GM19023 (cell line): Measurements from ENCODE around the gene EPHA6.
"Not testable (repeated sequence)": the region's sequence is repeated elsewhere in the genome, so short reads cannot be mapped to it uniquely, and the experiment has no call there.

ENCODE experiments used
- ATAC-seq: cut with Tn5 transposase; IDR thresholded peaks from one replicate; pipeline ENCODE4 v1.9.1; 2021; ENCODE audit warnings: mild to moderate bottlenecking, moderate library complexity; ENCODE audit not compliant: unreplicated experiment

The EPHA6 gene

GRCh38 chr3:96900566-96900965 lies 86.2 kb downstream of the EPHA6 start:
- ATAC-seq = no peak

DNA sequence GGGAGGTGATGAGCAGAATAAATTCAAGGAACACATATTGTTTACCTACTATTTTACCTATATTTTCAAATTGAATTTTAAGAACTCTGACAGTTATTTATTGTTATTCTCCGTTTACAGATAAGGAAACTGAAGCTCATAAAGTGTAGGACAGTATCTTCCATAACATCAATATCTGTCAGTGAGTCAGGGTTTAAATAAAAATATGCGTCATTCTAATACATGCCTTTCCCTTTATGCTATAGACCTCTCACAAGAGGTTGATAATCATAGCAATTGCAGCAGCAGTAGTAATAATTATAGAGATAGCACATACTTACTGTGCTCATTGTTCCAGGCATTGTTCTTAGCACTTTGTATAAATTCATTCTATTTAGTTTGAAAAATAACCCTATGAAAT lies 101.1 kb downstream of the EPHA6 start:
- no peak for ATAC-seq

DNA sequence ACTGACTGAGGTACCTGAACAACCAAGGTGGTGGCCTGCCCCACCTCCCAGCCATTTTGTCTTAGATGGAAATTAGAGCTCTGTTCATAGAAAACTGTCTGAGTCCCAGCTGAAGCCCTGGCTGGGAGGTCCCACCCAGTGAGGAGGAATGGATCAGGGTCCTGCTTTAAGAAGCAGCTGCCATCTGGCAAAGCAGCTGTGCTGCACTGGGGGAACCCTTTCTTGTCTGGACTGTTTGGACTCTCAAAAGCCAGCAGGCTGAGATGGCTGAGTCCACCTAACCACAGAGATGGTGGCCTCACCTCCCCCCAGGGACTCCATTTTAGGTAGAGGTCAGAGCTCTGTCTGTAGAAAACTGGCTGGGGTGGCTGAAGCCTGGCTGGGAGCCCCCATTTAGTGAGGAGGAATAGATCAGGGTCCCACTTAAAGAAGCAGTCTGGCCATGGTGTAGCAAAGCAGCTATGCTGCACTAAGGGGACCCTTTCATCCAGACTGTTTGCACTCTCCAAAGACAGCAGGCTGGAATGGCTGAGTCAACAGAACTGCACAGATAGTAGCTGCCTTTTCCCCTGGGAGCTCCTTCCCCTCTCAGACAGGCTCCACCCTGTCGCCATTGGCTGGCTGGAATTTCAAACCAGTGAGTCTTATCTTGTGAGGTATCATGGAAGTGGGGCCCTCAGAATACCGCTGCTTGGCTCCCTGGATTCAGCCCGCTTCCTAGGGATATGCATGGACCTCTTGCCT lies 116.9 kb downstream of the EPHA6 start:
- ATAC-seq = no peak

DNA sequence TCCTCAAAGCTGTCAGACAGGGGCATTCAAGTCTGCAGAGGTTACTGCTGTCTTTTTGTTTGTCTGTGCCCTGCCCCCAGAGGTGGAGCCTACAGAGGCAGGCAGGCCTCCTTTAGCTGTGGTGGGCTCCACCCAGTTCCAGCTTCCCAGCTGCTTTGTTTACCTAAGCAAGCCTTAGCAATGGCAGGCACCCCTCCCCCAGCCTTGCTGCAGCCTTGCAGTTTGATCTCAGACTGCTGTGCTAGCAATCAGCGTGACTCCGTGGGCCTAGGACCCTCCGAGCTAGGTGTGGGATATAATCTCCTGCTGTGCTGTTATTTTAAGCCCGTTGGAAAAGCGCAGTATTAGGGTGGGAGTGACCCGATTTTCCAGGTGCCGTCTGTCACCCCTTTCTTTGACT lies 127.7 kb downstream of the EPHA6 start:
- not testable (repeated sequence) for ATAC-seq

DNA sequence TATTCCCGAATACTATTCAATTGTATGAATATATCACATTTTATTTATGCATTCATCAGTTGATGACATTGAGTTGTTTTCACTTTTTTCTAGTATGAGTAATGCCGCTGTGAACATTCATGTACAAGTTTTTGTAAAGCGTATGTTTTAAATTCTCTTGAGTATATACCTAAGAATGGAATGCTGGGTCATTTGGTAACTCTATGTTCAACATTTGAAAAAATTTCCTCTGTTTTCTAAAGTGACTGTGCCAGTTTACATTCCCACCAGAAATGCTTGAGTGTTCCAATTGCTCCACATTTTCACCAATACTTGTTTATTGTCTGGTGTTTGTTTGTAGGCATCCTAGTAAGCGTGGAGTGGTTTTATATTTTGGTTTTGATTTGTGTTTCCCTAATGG lies 144.5 kb downstream of the EPHA6 start:
- ATAC-seq = no peak

DNA sequence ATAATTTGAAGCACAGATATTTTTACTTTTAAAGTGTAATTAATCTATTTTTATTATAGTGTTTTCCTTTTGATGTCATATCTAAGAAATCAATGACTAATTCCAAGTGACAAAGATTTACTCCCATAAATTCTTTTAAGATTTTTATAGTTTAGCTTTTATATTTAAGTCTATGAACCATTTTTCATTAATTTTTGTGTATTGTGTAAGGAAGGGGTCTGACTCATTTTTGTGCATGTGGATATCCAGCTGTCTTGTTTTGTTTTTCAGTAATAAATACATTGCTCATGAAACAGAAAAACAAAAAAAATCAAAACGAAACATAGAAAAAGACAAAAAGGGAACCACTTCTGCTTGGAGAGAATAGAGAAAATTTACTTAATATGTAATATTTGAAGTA lies 145.1 kb downstream of the EPHA6 start:
- no peak for ATAC-seq

DNA sequence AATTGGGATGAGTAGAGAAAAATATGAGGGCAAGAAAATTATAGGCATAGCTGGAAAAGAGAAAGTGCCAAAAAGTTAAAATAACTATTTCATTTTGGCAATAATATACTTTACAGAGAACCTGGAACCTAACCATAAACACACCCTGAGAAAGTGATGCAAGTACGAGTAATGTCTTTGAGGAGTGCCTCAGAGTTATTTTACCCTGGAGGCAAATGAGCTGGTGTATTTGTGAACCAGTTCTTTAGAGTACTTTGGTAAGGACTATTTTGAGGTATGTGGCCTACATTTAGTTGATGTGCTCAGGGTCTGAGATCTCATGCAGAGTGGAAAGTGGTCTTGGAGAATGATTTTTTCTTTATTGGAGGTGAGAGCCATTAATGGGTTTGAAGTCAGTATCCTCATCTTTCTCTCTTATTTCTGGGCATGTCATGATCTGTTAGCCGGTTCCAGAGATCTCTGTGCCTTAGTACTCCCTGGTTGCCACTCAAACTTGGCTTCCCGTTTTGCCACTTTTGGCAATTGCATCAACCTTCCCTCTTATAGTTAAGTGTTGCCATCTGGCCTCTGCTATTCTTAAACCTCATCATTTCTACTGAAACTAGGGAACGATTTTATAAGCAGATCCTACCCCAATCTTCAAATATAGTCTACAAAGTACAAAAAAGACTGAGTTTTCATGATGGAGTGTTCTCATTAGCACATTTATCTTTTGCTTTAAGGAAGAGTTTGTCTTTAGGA lies 145.7 kb downstream of the EPHA6 start:
- ATAC-seq = no peak

DNA sequence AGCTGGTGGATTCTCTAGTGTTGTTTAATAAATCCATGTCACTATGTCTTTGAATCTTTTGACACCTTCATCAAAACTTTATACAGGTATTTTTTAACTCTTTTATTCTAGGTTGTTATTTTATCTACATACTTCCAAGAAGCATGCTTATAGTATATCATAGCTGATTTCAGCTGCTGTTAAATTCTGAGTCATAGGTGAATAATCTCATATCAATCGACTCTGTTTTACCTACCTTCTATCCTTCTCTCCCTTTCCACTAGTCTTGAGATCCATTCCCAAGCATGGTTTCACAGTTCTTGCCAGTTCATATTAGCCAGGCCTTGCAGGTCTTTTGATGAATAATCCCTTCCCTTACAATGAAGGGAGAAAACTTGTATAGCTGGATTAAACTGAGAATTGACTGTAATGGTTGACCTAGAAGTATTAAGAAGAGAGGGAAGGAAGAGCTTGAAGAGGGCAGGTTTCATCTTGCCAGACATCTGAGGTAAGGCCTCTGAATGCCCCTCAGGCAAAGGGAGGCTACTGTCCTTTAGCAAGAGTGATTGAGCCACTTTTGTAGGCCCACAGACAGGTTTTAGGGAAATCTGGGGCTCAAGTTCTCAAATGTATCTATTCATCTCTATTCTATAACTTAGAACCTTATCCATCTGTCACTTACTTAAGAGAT lies 146.4 kb downstream of the EPHA6 start:
- ATAC-seq = no peak

DNA sequence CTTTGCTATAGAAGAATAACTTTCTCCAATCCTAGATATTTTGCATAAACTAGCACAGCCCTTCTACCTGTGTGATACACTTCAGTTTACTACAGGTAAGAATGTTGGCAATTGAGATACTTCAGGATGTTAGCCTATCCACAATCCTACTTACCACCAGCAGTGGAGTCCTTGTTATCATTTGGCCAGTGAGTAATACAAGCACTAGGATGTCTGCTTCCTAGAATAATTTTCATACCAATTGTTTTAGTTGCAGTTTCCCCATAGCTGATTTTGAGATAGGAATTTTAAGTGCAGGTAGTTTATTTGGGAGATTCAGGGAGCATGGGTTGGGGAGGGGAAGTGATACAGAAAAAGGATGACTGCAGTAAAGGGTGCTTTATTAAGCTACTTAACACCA lies 147.2 kb downstream of the EPHA6 start:
- no peak for ATAC-seq

- no peak for ATAC-seq
Observed at GRCh38 chr3:96966181-96966929, 152.0 kb downstream of the EPHA6 start.

DNA sequence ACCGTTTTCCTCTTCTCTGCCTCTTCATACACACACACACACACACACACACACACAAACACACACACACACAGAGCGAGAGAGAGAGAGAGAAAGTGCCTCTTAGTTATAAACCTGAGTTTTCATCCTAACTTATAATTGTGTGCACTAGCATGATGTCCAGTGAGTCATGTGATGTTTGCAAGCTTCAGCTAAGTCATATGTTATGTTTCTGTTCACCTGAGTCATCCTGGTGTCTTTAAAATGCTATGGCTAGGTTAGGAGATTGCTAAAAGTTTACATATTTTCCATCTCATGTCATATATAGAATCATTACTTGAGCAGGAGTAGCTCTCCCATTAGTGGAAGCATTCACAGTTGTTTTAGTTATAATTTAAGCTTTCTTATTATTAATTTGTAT lies 155.8 kb downstream of the EPHA6 start:
- ATAC-seq = no peak

DNA sequence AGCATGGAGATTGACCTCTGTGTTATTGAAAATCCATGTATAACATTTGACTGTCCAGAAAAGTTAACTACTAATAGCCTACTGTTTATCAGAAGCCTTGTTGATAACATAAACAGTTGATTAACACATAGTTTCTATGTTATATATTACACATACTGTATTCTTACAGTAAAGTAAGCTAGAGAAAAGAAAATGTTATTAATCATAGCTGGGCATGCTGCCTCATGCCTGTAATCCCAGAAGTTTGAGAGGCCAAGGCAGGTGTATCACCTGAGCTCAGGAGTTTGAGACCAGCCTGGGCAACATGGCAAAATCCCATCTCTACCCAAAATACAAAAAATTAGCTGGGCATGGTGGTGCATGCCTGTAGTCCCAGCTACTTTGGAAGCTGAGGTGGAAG lies 163.3 kb downstream of the EPHA6 start:
- no peak for ATAC-seq

DNA sequence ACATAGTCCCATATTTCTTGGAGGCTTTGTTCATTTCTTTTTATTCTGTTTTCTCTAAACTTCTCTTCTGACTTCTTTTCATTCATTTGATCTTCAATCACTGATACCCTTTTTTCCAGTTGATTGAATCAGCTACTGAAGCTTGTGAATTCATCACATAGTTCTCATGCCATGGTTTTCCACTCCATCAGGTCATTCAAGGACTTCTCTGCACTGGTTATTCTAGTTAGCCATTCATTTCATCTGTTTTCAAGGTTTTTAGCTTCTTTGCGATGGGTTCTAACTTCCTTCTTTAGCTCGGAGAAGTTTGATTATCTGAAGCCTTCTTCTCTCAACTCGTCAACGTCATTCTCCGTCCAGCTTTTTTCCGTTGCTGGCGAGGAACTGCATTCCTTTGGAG lies 169.3 kb downstream of the EPHA6 start:
- ATAC-seq = not testable (repeated sequence)

- no peak for ATAC-seq
Observed at GRCh38 chr3:96986241-96986640, 171.8 kb downstream of the EPHA6 start.

GRCh38 chr3:96991231-96991630 lies 176.8 kb downstream of the EPHA6 start:
- no peak for ATAC-seq

DNA sequence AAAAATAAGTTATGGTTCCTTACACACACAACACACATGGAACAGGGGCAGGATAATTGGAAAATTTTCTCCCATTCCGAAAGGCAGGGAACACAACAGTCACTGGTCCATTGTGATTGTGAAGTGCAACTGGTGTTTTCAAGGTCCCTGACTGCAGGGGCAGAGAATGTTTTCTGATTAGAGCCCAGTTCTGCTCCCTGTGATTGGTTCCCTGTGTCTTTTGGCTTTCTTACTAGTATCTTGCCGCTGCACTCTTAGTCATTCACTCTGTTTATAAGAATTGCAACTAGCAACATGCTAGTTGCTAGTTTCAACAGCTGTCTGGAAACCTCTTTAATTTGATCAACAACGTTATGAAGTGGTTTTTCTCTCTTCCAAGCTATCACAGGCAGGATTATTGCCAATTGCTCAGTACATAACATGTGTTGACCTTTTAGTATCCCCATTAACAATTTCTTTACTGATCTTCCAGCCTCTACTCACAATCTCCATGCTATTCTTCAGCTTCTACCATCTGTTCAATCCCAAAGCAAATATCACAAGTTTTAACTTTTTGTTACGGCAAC lies 177.5 kb downstream of the EPHA6 start:
- no peak for ATAC-seq

- no peak for ATAC-seq
Observed at GRCh38 chr3:96994988-96995387, 180.6 kb downstream of the EPHA6 start.

GRCh38 chr3:96996009-96996408 lies 181.6 kb downstream of the EPHA6 start:
- ATAC-seq = no peak

DNA sequence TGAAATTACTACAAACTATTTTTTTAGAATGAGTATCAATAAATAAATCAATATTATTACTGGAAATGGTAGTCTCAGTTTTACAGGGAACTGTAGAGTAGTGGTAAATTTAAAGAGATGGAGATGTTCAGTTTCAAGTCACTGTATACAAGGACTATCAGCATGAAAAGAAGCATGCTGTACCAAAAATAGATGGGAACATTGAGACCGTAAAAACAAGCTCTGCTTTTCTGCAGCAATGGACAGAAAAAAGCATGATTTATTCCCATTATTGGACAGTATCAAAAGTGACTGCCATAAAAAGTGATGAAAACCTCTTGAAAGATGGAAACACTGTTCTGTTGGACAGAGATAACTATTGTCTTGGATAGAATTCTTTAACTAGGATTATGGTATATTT lies 187.2 kb downstream of the EPHA6 start:
- no peak for ATAC-seq

DNA sequence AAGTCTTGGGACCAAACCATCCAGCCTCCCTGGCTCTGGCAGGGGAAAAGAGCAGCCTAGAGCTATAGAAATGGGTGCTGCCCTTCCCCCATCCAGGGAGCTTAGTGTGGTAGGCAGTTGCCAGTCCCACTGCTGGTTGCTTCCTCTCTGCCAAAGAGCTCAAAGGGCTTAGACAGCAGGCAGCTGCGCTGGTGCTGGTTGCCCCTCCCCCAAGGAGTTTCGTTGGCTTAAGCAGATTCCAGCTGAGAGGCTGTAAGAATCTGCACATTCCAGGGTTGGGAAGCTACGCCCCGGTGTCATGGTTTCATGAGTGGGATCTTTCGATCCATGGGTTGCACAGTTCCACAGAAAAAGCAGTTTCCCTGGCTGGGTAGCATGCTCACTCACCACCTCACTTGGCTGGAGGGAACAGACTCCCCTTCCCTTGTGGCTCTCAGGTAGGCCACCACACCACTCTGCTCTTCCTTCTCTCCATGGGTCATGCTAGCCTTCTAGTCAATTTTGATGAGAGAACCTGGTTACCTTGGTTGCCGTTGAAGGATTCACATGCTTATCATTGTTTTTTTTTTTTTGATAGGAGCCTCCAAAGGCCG lies 195.1 kb downstream of the EPHA6 start:
- no peak for ATAC-seq
